GM12878 (cell line): ENCODE results near the gene SAMHD1. TPM values are rescaled to one million over a fixed set of nuclear protein-coding genes. Genes with fewer than 3 reads are reported as not detected.
A peak's percentile ranks its signal among the peaks of the same experiment; 100 is the strongest.

Experiments
- ATAC-seq: fragments of 200-7000 bp; cut with Tn5 transposase; 3 replicates; pipeline ENCODE4 v1.9.1; 2020; ENCODE audit warnings: mild to moderate bottlenecking, moderate library complexity
- BruUV-seq: library from RNA; stranded (reverse); fragments of 400-500 nt; replicated peaks from 2 replicates; lab custom pipeline; 2021; lab: Mats Ljungman, UMichigan
- CTCF ChIA-PET: fragments of 300-600 bp; sonication (Branson Sonifier 250); formaldehyde crosslinking; extraction: SDS; loops from one replicate; lab custom pipeline; 2021; ENCODE audit warnings: inconsistent platforms; lab: Yijun Ruan, JAX
- POLR2A ChIA-PET: fragments of 350-600 bp; formaldehyde crosslinking; extraction: SDS; loops from one replicate; lab custom pipeline; 2021; ENCODE audit warnings: inconsistent platforms; lab: Charles Lee
- RAD21 ChIA-PET: fragments of 300-600 bp; sonication (Branson Sonifier 250); formaldehyde crosslinking; loops from one replicate; lab custom pipeline; 2023; ENCODE audit warnings: antibody characterized with exemption; ENCODE audit not compliant: unreplicated experiment; lab: Charles Lee
- SMC1A ChIA-PET: fragments of 300-600 bp; sonication (Branson Sonifier 250); formaldehyde crosslinking; loops from one replicate; lab custom pipeline; 2023; ENCODE audit not compliant: unreplicated experiment, uncharacterized antibody; lab: Charles Lee
- DNase-seq: peaks from one replicate; pipeline ENCODE4 v3.0.0-alpha.2; 2011; ENCODE audit warnings: low read depth, low spot score
- FAIRE-seq: peaks from 3 replicates; lab custom pipeline; 2011; peaks lifted over from hg19 to GRCh38; lab: Jason Lieb, UNC
- H2AFZ ChIP-seq: 2 replicates; pipeline ENCODE4 v1.6.0; 2011; ENCODE audit warnings: low read depth, low read length, control low read depth; ENCODE audit not compliant: control insufficient read depth
- H3K27ac ChIP-seq: 2 replicates; pipeline ENCODE4 v1.5.1; 2011; ENCODE audit warnings: control low read depth; ENCODE audit not compliant: control insufficient read depth, insufficient read depth
- H3K27me3 ChIP-seq, 2 experiments: replicated peaks in 1 of 2; 2 replicates each; pipeline versions ENCODE4 v1.6.0 to v1.6.1; 2011; ENCODE audit warnings: low read length in 1 of 2; ENCODE audit not compliant: control insufficient read depth in 2 of 2, insufficient read depth in 2 of 2
- H3K36me3 ChIP-seq, 2 experiments: 2 replicates each; pipeline ENCODE4 v1.5.1; 2011; ENCODE audit warnings: low read length in 1 of 2; ENCODE audit not compliant: control insufficient read depth in 2 of 2, insufficient read depth in 2 of 2
- H3K4me1 ChIP-seq: 2 replicates; pipeline ENCODE4 v1.6.1; 2011; ENCODE audit warnings: mild to moderate bottlenecking, low read length, moderate library complexity, mixed read lengths; ENCODE audit not compliant: control insufficient read depth, insufficient read depth
- H3K4me2 ChIP-seq: 2 replicates; pipeline ENCODE4 v1.6.0; 2011; ENCODE audit warnings: control low read depth; ENCODE audit not compliant: control insufficient read depth, insufficient read depth
- H3K4me3 ChIP-seq: fragments of 200-600 bp; sonication (generic); 2 replicates; pipeline ENCODE4 v1.5.1; 2016
- H3K79me2 ChIP-seq: 2 replicates; pipeline ENCODE4 v1.6.0; 2011; ENCODE audit warnings: low read length; ENCODE audit not compliant: control insufficient read depth, insufficient read depth
- H3K9ac ChIP-seq: 2 replicates; pipeline ENCODE4 v1.8.0; 2011; ENCODE audit warnings: low read length, control low read depth, mixed read lengths; ENCODE audit not compliant: control insufficient read depth, insufficient read depth
- H3K9me3 ChIP-seq: replicated peaks from 3 replicates; pipeline ENCODE4 v1.5.1; 2011; ENCODE audit warnings: mild to moderate bottlenecking, low read length; ENCODE audit not compliant: control insufficient read depth, insufficient read depth
- H4K20me1 ChIP-seq: 2 replicates; pipeline ENCODE4 v1.6.0; 2011; ENCODE audit not compliant: control insufficient read depth, insufficient read depth
- ASH2L ChIP-seq: fragments of 300-600, 200-600 bp; sonication (generic); IDR thresholded peaks from 2 replicates; pipeline ENCODE4 v1.6.1; 2017; ENCODE audit warnings: low read depth, mild to moderate bottlenecking, borderline replicate concordance
- BCL3 ChIP-seq: IDR thresholded peaks from 2 replicates; pipeline ENCODE4 v1.6.1; 2011; ENCODE audit warnings: borderline replicate concordance, low read depth, mild to moderate bottlenecking, moderate library complexity, low read length; ENCODE audit not compliant: insufficient read depth, poor library complexity, severe bottlenecking
- CHD4 ChIP-seq: fragments of 200-600 bp; sonication (generic); IDR thresholded peaks from 2 replicates; pipeline ENCODE4 v1.6.1; 2016; ENCODE audit warnings: mild to moderate bottlenecking
- FOXM1 ChIP-seq: IDR thresholded peaks from 2 replicates; pipeline ENCODE4 v1.6.1; 2012; ENCODE audit warnings: low read depth, mild to moderate bottlenecking, inconsistent platforms, low read length, moderate library complexity
- IRF4 ChIP-seq: IDR thresholded peaks from 2 replicates; pipeline ENCODE4 v1.6.1; 2011; ENCODE audit warnings: low read depth, low read length
- SUPT20H ChIP-seq: IDR thresholded peaks from 2 replicates; pipeline ENCODE4 v1.6.1; 2011; ENCODE audit warnings: low read depth, mild to moderate bottlenecking, low read length, moderate library complexity, borderline replicate concordance; ENCODE audit not compliant: control insufficient read depth
- USF1 ChIP-seq: IDR thresholded peaks from 2 replicates; pipeline ENCODE4 v1.6.1; 2011; ENCODE audit warnings: borderline replicate concordance, low read depth, mild to moderate bottlenecking, moderate library complexity, mixed read lengths, low read length; ENCODE audit not compliant: insufficient read depth; ENCODE audit errors: extremely low read length
- YY1 ChIP-seq: IDR thresholded peaks from 2 replicates; pipeline ENCODE4 v1.6.1; 2011; ENCODE audit warnings: low read depth, mild to moderate bottlenecking, low read length
- ZNF274 ChIP-seq: IDR thresholded peaks from one replicate; pipeline ENCODE4 v1.8.0; 2011; ENCODE audit not compliant: insufficient read length, insufficient read depth
- ZSCAN29 ChIP-seq: fragments of 450-650 bp; IDR thresholded peaks from 2 replicates; pipeline ENCODE4 v1.6.1; 2017; ENCODE audit warnings: mild to moderate bottlenecking, moderate library complexity
- in situ Hi-C: fragments of 300-500 bp; cut with MboI; formaldehyde crosslinking; loops from 9 replicates; pipeline ENCODE4 v1.14.3; 2018; ENCODE audit warnings: mixed read lengths
- intact Hi-C: fragments of 100-400 bp; cut with micrococcal nuclease; formaldehyde crosslinking; loops from one replicate; pipeline ENCODE4 v1.14.2; 2022; ENCODE audit not compliant: unreplicated experiment
- polyA plus RNA-seq, 11 experiments: library from polyadenylated mRNA; depleted of rRNA in 4 of 11; unstranded in 6 of 11; stranded (reverse) in 5 of 11; fragments of >200 nt; fragmentation: Nextera tagmentation in 4 of 11; fragmentation: Illumina TruSeq in 1 of 11; extraction: Ambion mirVana in 4 of 11; extraction: Trizol in 1 of 11; gene quantifications; 1 replicate in 1 of 11; 2 replicates in 10 of 11; pipeline versions ENCODE4 v1.2.1 to v1.2.3, GENCODE V29; 2011 to 2016; ENCODE audit warnings: inconsistent platforms in 2 of 11, missing spikeins in 2 of 11, low read depth in 1 of 11
- total RNA-seq, 4 experiments: library from RNA; depleted of rRNA in 3 of 4; stranded (reverse); fragments of >200 nt in 3 of 4; fragmentation: Illumina TruSeq in 1 of 4; extraction: Trizol in 1 of 4; gene quantifications; 2 replicates each; pipeline versions ENCODE4 v1.2.1 to v1.2.3, GENCODE V29; 2013 to 2021
- TF ChIP-seq, protein P1 (sequence below): fragments of 450-650 bp; IDR thresholded peaks from 2 replicates; pipeline ENCODE4 v1.6.1; 2017; ENCODE audit warnings: mild to moderate bottlenecking, moderate library complexity

The SAMHD1 gene
- total and polyA plus RNA-seq, 10 of the 15 experiments (the other 5 are each of a cell fraction or from before 2014, with no cell fraction given) = 20.5 to 47.9 (median 38.8) TPM

GRCh38 chr20:36849333-36850065 lies 102.0 kb downstream of the SAMHD1 start (continued):
- TF ChIP-seq SUPT20H = no peak

DNA sequence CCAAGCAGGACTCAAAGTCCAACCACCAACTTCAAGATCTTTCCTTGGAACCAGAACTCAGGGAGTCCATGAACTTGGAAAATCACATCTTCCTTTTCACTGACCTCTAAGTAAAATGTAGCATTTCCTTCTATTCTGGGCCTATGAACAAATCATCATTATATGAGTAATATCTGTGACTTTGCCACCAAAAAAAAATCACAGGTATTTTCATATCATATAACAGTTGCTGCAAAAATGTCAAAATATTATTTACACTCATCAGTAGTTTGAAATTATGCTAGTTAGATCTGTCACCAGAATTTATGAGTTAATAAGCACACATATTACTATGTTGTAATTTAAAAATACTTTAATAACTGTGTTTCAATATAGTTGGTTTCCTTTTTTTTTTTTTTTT lies 102.8 kb downstream of the SAMHD1 start:
- no peak overlapping the region; the same call in 1 of the 2 replicates for H3K9ac ChIP-seq
- TF ChIP-seq BCL3 (no peak), IRF4 (no peak), FOXM1 (peak; percentile 19; the same call in 1 of the 2 replicates), YY1 (no peak), USF1 (no peak), ZNF274 (no peak), CHD4 (no peak), ASH2L (no peak), ZSCAN29 (no peak)
- TF ChIP-seq, protein P1, sequence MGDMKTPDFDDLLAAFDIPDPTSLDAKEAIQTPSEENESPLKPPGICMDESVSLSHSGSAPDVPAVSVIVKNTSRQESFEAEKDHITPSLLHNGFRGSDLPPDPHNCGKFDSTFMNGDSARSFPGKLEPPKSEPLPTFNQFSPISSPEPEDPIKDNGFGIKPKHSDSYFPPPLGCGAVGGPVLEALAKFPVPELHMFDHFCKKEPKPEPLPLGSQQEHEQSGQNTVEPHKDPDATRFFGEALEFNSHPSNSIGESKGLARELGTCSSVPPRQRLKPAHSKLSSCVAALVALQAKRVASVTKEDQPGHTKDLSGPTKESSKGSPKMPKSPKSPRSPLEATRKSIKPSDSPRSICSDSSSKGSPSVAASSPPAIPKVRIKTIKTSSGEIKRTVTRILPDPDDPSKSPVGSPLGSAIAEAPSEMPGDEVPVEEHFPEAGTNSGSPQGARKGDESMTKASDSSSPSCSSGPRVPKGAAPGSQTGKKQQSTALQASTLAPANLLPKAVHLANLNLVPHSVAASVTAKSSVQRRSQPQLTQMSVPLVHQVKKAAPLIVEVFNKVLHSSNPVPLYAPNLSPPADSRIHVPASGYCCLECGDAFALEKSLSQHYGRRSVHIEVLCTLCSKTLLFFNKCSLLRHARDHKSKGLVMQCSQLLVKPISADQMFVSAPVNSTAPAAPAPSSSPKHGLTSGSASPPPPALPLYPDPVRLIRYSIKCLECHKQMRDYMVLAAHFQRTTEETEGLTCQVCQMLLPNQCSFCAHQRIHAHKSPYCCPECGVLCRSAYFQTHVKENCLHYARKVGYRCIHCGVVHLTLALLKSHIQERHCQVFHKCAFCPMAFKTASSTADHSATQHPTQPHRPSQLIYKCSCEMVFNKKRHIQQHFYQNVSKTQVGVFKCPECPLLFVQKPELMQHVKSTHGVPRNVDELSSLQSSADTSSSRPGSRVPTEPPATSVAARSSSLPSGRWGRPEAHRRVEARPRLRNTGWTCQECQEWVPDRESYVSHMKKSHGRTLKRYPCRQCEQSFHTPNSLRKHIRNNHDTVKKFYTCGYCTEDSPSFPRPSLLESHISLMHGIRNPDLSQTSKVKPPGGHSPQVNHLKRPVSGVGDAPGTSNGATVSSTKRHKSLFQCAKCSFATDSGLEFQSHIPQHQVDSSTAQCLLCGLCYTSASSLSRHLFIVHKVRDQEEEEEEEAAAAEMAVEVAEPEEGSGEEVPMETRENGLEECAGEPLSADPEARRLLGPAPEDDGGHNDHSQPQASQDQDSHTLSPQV = no peak

More for the DNA sequence above, 102.8 kb downstream of the SAMHD1 start:
- Histone ChIP-seq H3K36me3 (no peaks in the 10 kb centered on the region; a peak in 1 of 4 replicates), H3K4me1 (peaks cover 70% of the 10 kb centered on the region), H3K4me2 (peak overlapping the region; percentile 57), H4K20me1 (no peaks in the 10 kb centered on the region), H2AFZ (no peak overlapping the region), H3K27ac (peak overlapping the region; percentile 72), H3K27me3 (no peaks in the 10 kb centered on the region), H3K9me3 (peaks cover 2% of the 10 kb centered on the region; the same call in 1 of the 3 replicates), H3K4me3 (no peak overlapping the region; the same call in 1 of the 2 replicates), H3K79me2 (peaks cover 10% of the 10 kb centered on the region)
- DNase-seq (no peak), FAIRE-seq (no peak), ATAC-seq (no peak)
- POLR2A ChIA-PET = interaction anchor here (0.9 to 7.5 kb wide), 3 partner anchors 12 to 253 kb away, joined by 3 to 72 read pairs (median 69); a partner anchor contains a TSS
- in situ Hi-C loops (no loop called here), intact Hi-C loops (loop anchor here (10.0 kb wide), 1 partner anchor 384 kb away; no protein-coding TSS in a partner anchor)
- no TSS peak for BruUV-seq
- RAD21 ChIA-PET = interaction anchor here (0.9 to 6.0 kb wide), 4 partner anchors 12 to 38 kb away, joined by 3 to 48 read pairs (median 6); a partner anchor contains a TSS
- SMC1A ChIA-PET = interaction anchor here (4.1 to 7.7 kb wide), 3 partner anchors 13 to 34 kb away, joined by 22 to 105 read pairs (median 41); a partner anchor contains a TSS
- CTCF ChIA-PET = interaction anchor here (0.6 to 25.3 kb wide), 9 partner anchors 9 to 261 kb away, joined by 3 to 349 read pairs (median 3); a partner anchor contains a TSS
